Fibroblast of gingiva (primary cell): Measurements from ENCODE around the gene MADD.

Source experiments
- DNase-seq: peaks from one replicate; pipeline ENCODE4 v3.0.0-alpha.2; 2011; ENCODE audit warnings: low read depth

MADD gene

DNA sequence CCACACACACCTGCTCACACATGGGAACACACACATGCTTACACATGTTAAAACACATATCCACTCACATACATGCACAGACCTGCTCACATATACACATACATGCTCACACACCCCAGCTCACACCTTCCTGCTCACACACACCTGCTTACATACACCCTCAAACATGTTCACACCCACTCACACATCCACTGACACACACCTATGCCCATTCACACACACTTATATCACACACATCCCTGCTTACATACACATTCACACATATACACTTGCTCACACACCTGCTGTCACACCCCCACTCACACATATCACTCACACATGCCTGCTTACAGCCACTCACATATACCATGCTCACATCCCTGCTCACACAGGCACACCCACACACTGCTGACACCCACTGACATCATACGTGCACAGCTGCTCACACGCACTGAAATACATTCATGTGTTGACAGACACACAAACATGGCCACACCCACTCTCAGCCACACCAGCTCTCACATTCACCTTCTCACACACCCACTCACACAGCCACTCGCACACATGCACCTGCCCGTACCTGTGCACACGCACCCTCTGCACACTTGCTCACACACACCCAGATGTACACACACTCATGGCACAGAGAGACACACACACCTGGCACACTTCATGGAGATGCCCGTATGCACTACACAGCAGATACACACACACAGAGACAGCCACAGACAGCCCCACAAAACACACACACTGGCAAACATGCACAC is 88.2 kb downstream of the MADD start:
- no peak for DNase-seq

DNA sequence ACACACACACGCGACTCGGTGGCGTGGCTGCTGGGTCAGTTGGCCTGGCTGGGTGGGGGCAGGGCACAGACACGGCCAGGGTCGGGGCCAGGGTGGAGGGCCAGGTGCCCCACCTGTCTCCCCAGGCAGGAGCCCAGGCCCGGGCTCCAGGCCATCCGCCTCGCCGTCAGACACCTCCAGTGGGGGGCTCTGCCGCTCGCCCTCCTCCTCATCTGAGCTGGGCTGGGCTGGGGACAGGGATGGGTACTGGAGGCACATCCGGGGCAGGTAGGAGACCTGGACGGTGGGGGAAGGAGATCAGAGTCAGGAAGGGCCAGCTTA is 88.8 kb downstream of the MADD start:
- DNase-seq = no peak

DNA sequence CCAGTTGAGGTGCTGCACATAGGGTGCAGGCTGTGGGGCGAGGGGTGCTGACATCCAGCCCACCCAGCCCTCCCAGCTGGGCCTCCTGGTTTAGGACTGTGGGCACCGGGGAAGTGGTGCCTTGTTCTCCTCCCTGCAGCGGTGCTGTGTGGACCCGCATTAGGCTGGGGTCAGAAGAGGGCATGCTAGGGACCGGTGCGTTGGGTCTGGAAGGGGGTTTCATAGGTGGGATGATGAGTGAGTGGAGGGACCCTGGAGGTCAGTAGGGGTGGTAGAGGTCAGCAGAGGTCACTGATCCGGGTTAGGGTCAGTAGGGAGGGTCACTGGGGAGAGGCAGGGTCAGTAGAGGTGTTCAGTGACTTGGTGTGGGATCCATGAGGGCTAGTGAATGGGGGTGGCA is 89.2 kb downstream of the MADD start:
- DNase-seq = no peak

DNA sequence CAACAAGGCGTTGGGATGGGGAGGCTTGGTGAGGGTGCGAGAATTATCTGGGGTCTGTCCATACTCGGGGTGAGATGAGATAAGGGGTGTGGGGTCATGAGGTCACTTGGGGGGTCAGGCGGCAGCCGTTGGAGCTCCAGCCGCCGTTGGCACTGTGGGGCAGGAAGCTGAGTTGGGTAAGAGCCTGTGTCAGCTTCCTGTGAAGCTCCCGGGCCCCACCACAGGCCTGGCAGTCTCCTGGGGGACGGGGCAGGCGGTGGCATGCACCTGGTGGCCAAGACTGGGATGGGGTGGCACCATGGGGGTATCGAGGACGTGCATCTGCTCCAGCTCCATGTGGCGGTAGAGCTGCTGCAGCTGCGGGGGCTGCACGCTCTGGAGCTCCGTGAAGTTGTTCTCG is 89.7 kb downstream of the MADD start:
- no peak for DNase-seq

DNA sequence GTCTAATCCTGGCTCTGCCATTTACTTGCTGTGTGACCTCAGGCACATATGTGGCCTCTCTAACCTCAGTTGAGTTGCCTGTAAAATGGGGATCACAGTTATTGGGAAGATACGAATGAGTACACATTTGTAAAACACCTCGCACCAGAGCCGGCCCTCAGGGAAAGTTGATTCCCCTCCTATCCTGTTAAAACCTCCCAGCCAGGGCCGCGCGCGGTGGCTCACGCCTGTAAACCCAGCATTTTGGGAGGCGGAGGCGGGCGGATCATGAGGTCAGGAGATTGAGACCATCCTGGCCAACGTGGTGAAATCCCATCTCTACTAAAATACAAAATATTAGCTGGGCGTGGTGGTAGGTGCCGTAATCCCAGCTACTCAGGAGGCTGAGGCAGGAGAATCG is 90.4 kb downstream of the MADD start:
- DNase-seq = no peak

DNA sequence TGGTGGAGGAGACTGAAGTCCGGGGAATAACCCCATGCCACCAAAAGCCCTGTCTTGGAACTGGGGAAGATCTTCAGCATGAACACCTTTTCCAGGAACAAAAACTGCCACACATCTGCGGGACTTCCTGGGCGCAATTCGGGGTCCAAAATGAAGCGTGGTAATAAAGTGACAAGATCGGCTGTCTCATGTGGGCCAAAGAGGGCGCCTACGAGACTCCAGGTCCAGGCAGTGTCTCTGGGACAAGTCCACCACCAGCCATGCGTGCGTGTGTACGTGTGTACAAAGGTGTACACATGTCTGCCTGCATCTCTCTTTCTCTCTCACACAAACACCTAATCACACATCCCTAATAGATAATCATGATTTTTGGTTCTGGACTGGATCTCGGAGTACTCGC is 91.5 kb downstream of the MADD start:
- DNase-seq = no peak

DNA sequence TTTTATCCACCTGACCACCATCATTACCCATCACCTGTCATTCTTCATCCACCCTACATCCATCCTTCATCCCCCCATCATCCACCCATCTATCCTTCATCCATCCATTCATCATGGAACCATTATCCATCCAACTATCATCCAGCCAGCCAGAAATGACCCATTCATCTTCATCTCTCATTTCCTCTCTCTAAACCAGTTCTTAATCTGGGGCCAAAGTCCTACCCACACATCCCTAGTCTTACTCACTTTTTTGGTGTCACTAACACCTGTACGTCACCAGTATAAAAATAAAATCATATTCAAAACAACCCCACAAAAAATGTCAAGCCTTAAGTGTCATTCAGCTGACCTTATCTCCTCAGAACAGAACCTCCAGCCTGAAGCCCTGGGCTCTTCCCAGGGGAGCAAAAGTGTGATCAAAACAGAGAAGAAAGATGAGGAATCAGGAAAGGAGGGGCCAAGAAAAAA is 96.1 kb downstream of the MADD start:
- DNase-seq = no peak

DNA sequence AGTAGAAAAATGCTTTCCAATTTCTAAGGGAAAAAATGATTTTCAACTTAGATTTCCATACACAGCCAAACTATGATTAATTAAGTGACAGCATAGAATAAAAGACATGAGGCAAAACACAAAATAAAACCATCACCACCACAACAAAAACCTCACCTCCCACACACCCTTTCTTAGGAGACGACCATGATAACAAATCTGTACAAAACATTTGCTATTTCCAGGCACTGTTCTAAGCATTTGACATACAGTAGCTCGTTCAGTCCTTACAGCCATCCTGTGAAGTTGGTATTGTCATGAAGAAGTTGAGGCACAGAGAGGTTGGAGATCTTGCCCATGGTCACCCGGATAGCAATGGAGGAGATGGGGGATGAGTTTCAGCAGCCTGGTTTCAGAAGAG is 99.7 kb downstream of the MADD start:
- no peak for DNase-seq

DNA sequence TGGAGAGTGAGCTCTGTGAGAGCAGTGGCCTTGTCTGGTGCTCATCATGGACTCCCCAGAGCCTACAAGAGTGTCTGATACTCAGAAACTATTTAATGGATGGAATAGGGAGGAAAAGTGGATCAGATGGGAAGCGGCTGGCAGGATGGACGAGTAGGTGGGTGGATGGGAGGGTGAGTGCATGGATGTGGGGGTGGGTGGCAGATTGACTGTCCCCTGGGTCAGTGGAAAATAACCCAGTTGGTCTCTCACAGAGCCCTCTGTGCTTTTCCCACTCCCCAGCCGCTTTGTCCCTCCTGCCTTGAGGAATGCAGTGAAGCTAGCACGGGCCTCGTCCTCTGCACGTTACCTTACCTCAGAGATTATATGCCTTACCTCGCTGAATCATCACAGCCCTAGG is 102.5 kb downstream of the MADD start:
- DNase-seq = no peak

DNA sequence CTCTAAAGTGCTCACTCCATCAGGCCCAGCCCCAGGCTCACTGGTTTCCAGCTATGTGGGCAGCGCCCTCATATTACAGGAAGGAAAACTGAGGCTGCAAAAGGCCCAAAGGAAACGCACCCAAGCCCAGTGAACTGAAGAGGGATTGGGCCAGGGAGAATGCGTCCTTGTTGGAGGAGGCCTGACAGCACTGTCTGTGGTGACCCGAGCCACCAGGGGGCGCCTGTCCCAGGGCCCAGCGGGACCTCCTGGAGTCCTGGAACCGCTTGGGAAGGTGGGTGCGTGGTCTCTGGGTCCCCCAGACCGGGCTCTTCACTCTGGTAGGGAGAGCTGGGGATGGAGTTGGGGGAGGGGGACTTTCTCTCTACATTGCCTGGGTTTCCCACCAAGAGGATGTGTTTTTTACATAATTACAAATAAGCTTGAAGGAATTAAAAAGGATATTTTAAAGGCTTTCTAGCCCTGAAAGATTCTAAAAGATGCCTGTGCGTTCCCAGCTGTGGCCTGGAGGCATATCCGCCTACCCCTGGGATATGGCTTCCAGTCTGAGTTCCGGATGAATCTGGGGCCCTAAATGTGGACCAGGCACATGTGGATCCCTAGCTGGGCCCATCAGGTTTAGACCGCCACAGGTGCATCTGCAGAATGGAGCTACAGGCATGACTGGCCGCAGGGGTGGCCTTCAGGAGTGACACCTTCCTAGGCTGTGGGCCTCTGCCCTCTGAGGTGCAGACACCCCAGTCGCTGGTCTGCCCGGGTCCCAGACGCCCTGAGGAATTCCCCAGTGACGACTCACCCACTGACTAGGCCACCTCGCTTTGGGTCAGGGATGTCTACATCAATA is 104.2 kb downstream of the MADD start:
- DNase-seq = peak; percentile 44

DNA sequence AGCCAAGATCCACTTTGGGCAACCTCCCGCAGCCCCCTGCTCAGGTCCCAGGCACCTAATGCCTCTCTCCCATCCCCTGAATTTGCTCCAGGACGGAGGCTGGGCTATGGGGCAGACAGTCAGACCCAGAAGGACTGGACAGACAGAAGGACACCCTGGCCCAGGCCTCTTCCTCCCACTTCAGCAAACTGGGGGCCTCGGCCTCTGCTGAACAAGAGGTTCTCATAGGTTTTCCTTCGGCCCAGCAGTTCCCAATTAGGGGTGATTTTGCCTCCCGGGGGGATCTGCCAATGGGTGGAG is 104.7 kb downstream of the MADD start:
- DNase-seq = no peak

DNA sequence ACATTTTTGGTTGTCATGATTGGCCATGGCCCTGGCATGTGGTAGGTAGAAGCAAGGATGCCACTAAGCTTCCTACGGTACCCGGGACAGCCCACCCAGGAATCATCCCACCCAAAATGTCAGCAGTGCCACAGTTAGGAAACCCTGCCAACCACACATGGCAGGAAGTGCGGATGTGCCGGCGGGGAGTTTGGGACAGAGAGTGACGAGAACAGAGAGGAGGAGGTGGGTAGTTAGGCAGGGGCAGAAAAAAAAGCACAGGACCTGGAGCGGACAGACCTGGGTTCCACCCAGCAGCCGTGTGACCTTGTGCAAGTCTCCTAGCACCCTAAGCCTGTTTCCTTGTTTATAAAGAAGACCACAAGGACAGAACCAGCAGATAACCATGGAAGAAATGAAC is 105.1 kb downstream of the MADD start:
- no peak for DNase-seq

DNA sequence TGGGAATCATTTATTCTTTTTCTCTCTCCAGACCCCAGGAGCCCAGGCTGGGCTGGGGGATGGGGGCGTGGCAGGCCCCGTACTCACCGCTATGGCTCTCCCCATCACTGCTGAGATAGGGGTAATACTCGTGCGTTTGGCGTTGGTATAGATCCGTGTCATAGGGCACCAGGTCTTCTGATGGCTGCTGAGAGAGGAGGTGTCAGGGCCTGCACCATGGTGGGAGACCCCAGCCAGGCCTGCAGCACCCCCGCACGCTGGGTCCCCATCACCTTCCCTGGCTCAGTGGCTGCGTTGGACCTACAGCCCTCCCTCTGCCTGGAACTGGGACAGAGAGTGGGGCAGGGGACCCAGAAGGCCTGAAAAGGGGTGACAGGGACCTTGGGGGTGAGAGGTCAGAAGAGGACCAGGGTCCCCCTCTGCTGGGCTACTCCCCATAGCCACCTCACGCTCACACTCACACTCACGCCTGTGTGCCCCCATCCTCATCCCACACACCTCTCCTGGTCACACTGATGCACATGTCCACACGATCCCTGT is 105.7 kb downstream of the MADD start:
- no peak for DNase-seq

DNA sequence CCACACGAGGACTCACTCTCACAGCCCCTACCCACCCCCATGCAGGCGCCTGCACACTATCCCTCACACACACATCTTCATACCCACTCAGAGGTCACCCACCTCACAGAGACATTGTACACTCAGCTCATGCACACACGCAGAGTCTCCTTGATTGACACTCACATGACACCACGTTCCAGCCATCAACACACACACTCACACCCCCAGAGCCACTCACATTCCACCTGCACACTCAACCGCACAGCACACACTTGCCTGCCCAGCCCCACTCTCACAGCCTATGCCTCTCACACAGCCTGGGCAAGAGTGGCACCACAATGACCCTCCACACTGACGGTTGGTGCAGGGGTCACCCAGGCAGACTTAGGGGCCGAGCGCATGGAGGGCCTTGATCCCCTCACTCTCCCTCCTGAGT is 106.2 kb downstream of the MADD start:
- no peak for DNase-seq

DNA sequence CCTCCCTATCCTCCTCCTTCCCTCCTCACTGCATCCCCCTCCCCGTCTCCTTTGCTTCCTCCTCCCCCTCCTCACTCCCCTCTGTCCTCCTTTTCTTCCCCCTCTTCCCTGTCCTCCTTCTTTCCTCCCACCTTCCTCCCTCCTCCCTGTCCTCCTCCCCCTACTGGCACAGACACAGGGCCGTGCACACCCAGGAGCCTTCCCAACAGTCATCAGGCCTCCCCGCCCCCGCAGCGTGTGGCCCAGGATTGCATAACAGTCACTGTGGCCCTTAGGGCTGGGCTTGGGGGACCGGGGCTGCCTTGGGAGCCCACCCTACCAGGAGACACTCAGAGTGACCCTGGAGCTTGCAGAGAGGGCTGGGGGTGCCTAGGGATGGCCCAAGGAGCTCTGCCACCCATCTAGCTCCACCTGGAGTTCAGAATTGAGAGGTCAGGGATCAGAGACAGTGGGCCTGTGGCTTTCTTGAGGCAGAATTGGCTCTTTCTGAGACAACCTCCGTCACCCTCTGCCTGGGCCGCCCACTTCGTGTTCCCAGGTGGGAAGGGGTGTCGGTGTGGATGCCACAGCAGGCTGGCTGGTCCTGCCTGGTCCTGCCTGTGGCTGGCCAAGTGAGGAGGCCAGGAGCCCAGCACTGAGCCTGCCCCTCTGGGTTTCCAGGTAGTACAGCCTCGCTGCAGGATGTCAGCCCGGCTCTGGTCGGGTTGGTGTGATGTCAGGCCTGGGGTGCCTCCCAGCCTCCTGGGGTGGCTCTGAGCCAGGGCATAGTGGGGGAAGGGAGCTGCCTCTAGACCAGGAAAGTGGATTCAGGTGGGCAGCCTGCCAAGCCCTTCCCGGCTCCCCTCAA is 106.8 kb downstream of the MADD start:
- DNase-seq = no peak

DNA sequence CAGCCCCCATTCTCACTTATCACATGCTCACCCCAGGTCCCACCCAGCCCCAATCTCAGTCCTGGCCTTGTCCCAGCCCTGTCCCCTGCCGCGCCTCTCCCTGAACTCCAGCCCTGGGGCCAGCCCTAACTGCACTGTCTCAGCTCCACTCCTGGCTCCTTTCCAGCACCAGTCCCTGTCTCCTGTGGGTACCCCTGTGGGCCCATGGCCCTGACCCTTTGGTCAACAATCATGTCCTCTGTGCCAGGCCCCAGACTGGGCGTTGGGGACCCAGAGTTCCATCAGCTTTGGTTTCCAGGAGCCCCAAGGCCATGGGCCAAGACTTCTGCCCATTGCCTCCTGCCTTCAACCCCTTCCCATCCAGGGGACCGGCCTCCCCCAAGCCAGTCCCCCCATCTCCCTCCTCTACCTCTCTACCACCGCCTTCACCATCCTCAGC is 107.7 kb downstream of the MADD start:
- DNase-seq = no peak

DNA sequence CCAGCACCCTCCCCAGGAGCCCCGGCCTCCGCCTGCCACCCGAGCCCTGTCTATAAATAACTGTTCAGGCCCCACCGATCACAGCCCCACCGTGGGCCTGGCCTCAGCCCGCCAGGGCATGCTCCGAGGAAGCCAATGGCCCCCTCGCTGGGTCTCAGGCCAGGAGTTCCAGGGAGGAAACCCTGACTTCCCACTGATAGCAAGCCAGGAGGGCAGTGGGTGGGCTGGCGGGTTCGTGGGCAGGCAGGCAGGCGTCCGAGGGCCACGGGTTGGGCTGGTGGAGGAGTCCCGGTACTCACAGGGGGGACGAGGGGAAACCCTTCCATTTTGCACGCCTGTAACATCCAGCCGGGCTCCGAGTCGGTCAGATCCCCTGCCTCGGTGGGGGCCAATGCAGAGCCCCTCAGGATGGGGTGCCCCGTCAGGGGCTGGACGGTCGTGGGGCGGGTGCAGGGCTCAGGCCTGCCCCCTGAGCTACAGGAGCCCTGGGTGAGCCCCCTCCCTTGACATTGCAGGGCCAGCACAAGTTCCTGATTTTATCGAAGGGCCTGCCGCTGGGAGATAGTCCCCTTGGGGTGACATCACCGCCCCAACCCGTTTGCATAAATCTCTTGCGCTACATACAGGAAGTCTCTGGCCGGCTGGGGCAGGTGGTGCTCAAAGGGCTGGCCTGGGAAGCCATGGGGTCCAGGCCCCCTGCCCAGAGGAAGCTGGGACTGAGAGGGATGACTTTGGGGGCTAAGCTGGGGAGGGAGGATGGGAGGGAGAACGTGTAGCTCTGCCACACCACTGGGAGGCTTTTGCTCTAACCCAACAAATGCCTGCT is 108.3 kb downstream of the MADD start, which contains the start of gene SPI1:
TSS of gene SPI1 (minus strand) at position 538 of the 826 bp plus-strand sequence. CDS start at position 344, 194 bp downstream.
- no peak for DNase-seq

DNA sequence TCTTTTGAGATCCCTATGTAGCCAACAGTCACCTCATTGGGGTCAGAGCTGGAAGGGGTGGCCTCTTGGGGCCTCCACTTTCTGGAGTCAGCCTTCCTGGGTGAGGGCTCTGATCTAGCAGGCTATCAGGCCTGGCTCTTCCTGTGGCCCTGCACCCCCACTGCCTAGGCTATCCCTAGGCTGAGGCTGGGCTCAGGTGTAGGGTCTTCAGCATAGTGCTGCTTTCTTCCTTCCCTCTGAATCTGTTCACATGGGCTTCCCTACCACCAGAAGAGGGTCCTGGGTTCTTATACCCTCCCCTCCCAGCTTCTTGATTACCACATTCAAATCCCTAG is 108.9 kb downstream of the MADD start:
- no peak for DNase-seq

DNA sequence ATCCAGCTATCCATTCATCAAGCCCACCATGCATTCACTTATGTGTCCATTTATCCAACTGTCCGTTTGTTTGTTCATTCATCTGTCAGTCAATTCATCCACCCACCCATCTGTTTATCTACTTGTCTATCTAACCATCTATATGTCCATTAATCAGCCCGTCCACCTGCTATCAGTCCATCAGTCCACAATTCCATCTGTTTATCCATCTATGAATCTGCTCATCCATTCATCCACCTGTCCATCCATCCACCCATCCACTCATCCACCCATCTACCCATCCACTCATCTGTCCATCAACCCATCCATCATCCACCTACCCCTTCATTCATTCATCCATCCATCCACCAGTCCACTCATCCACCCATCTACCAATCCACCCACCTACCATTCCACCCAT is 109.4 kb downstream of the MADD start:
- DNase-seq = no peak
